ENCODE measurements around the gene KRT3.

GRCh38 chr12:52789637-52790426, 6.1 kb downstream of the KRT3 start:
- TF ChIP-seq, protein P1, sequence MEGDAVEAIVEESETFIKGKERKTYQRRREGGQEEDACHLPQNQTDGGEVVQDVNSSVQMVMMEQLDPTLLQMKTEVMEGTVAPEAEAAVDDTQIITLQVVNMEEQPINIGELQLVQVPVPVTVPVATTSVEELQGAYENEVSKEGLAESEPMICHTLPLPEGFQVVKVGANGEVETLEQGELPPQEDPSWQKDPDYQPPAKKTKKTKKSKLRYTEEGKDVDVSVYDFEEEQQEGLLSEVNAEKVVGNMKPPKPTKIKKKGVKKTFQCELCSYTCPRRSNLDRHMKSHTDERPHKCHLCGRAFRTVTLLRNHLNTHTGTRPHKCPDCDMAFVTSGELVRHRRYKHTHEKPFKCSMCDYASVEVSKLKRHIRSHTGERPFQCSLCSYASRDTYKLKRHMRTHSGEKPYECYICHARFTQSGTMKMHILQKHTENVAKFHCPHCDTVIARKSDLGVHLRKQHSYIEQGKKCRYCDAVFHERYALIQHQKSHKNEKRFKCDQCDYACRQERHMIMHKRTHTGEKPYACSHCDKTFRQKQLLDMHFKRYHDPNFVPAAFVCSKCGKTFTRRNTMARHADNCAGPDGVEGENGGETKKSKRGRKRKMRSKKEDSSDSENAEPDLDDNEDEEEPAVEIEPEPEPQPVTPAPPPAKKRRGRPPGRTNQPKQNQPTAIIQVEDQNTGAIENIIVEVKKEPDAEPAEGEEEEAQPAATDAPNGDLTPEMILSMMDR (IDR thresholded peaks at IDR 0.05), result no peak
- TF ChIP-seq POLR2A (IDR thresholded peaks at IDR 0.05; ENCODE audit: low read depth), result no peak
- TF ChIP-seq POLR2AphosphoS5 (IDR thresholded peaks at IDR 0.05), result no peak
- no peak for TF ChIP-seq EP300 (IDR thresholded peaks at IDR 0.05)
